Measurements from ENCODE around the gene CLEC16A.
A peak's percentile ranks its signal among the peaks of the same experiment; 100 is the strongest.

- TF ChIP-seq CTCF (IDR thresholded peaks at IDR 0.05 in 2 of 3, conservative IDR thresholded peaks at IDR 0.05 in 1 of 3; ENCODE audit: insufficient read depth in 2 of 3, low read depth in 1 of 3, low read length in 3 of 3) = no peak
- TF ChIP-seq ZNF280B (CRISPR knock-in tag; IDR thresholded peaks at IDR 0.05) = no peak
- no peak for TF ChIP-seq HNRNPUL1 (IDR thresholded peaks at IDR 0.05; ENCODE audit: low read length)
- no peak for TF ChIP-seq RBBP5 (IDR thresholded peaks at IDR 0.05; ENCODE audit: borderline replicate concordance, insufficient read depth, low read length, poor library complexity, severe bottlenecking)
- TF ChIP-seq ATF2 (CRISPR knock-in tag; IDR thresholded peaks at IDR 0.05) = no peak
- 0 out of 4 replicates have a peak, but pooled peaks of 1 of the 2 experiments have one; percentile 22 for TF ChIP-seq RCOR1 (IDR thresholded peaks at IDR 0.05; ENCODE audit: borderline replicate concordance in 1 of 2, low read depth in 2 of 2, low read length in 2 of 2)
- no peak for TF ChIP-seq ZNF561 (CRISPR knock-in tag; conservative IDR thresholded peaks at IDR 0.05)
- TF ChIP-seq REST (IDR thresholded peaks at IDR 0.05; ENCODE audit: borderline replicate concordance) = no peak
- no peak for TF ChIP-seq REST (CRISPR knock-in tag; IDR thresholded peaks at IDR 0.05; ENCODE audit: low read depth)
- TF ChIP-seq HNRNPLL (IDR thresholded peaks at IDR 0.05; ENCODE audit: low read depth, low read length, poor library complexity, severe bottlenecking) = no peak
- no peak for TF ChIP-seq KLF16 (IDR thresholded peaks at IDR 0.05)
Observed at GRCh38 chr16:10972819-10973464, 28.6 kb downstream of the CLEC16A start.

Measured in K562 (cell line).